ENCODE data around the gene SMIM14. TPM values are rescaled to one million over a fixed set of nuclear protein-coding genes. Genes with fewer than 3 reads are reported as not detected.

The SMIM14 gene
- total RNA-seq, 1 experiment from 2014 or later: 14.5 TPM

DNA sequence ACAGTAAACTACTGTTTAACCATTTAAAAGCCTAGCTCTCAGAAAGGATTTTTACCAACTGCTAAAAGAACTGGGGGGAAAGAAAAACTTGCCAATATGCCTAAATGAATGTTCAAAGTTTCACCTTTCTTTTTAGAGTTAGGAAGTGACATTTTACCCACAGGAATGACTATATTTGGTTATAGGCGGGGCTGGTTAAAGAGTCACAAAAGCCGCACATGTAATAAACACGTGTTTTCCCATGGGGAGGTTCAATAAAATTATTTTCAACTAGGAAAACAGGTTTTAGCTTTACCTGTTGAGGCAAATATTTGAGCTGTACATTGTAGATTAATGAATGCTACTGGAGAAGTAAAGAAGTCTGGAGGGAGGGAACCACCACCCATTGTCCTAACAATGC is 69.9 kb downstream of the SMIM14 start:
- POLR2A ChIA-PET (ENCODE audit: low non-redundant PET): no interaction called here
- TF ChIP-seq CTCF (conservative IDR thresholded peaks at IDR 0.05; ENCODE audit: low read depth, low read length) (no peak), EZH2 (IDR thresholded peaks at IDR 0.05; ENCODE audit: borderline replicate concordance, low read depth, low read length, poor library complexity, severe bottlenecking) (no peak)
- intact Hi-C loops (cut with micrococcal nuclease; ENCODE audit: unreplicated experiment): no loop called here

DNA sequence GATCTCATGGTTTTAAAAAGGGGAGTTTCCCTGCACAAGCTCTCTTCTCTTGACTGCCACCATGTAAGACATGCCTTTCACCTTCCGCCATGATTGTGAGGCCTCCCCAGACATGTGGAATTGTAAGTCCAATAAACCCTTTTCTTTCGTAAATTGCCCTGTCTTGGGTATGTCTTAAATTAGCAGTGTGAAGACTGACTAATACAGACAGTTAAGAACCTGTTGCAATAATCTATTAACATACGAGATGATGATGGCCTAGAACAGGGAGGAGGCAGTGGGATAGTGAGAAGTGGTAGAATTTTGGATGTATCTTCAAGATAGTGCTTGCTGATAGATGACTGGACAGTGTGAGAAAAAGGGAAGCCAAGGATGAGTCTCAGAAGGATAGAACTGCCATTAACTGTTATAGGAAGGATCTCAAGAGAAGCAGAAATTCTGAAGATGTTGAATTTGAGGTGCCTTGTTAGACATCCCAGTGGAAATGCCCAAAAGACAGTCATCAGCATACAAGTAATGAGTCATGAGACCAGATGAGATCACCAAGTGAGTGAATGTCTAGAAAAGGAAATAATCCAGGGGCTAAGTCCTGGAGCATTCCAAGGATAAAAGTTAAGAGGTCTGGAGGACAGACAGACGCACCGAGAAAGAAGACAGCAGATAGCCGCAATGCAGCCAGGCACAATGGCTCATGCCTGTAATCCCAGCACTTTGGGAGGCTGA is 72.6 kb downstream of the SMIM14 start:
- Histone ChIP-seq H3K4me3 (ENCODE audit: low read depth, low read length, poor library complexity, severe bottlenecking) (no peak overlapping the region), H3K36me3 (ENCODE audit: insufficient read depth, low read length, poor library complexity, severe bottlenecking) (no peaks in the 10 kb centered on the region), H3K4me1 (ENCODE audit: insufficient read depth, low read length, poor library complexity, severe bottlenecking) (no peaks in the 10 kb centered on the region), H3K27ac (ENCODE audit: low read depth, low read length, poor library complexity, severe bottlenecking) (no peak overlapping the region), H3K27me3 (replicated peaks; ENCODE audit: insufficient read depth, low read depth, low read length, poor library complexity) (no peaks in the 10 kb centered on the region), H3K9me3 (ENCODE audit: low read depth, low read length, poor library complexity, severe bottlenecking) (peaks cover 4% of the 10 kb centered on the region)
- ChIA-PET POLR2A (ENCODE audit: low non-redundant PET) (no interaction called here), CTCF (no interaction called here)
- intact Hi-C loops (cut with micrococcal nuclease; ENCODE audit: unreplicated experiment): no loop called here
- no TSS peak for BruUV-seq (replicated peaks)
- TF ChIP-seq CTCF (conservative IDR thresholded peaks at IDR 0.05; ENCODE audit: low read depth, low read length) (no peak), EZH2 (IDR thresholded peaks at IDR 0.05; ENCODE audit: borderline replicate concordance, low read depth, low read length, poor library complexity, severe bottlenecking) (no peak)
- DNase-seq (ENCODE audit: low spot score): no peak

More for the DNA sequence above, 69.9 kb downstream of the SMIM14 start:
- no TSS peak for BruUV-seq (replicated peaks)
- Histone ChIP-seq H3K27me3 (replicated peaks; ENCODE audit: insufficient read depth, low read depth, low read length, poor library complexity) (no peaks in the 10 kb centered on the region), H3K4me3 (ENCODE audit: low read depth, low read length, poor library complexity, severe bottlenecking) (no peak overlapping the region), H3K36me3 (ENCODE audit: insufficient read depth, low read length, poor library complexity, severe bottlenecking) (no peaks in the 10 kb centered on the region), H3K4me1 (ENCODE audit: insufficient read depth, low read length, poor library complexity, severe bottlenecking) (no peaks in the 10 kb centered on the region), H3K27ac (ENCODE audit: low read depth, low read length, poor library complexity, severe bottlenecking) (no peak overlapping the region), H3K9me3 (ENCODE audit: low read depth, low read length, poor library complexity, severe bottlenecking) (peaks cover 4% of the 10 kb centered on the region)
- CTCF ChIA-PET: no interaction called here
- no peak for DNase-seq (ENCODE audit: low spot score)

- TF ChIP-seq EZH2 (IDR thresholded peaks at IDR 0.05; ENCODE audit: borderline replicate concordance, low read depth, low read length, poor library complexity, severe bottlenecking) (no peak), CTCF (conservative IDR thresholded peaks at IDR 0.05; ENCODE audit: low read depth, low read length) (no peak)
- H3K27ac ChIP-seq (ENCODE audit: low read depth, low read length, poor library complexity, severe bottlenecking): no peak overlapping the region
- no peak overlapping the region for H3K4me3 ChIP-seq (ENCODE audit: low read depth, low read length, poor library complexity, severe bottlenecking)
- ChIA-PET CTCF (no interaction called here), POLR2A (ENCODE audit: low non-redundant PET) (no interaction called here)
- H3K36me3 ChIP-seq (ENCODE audit: insufficient read depth, low read length, poor library complexity, severe bottlenecking): no peaks in the 10 kb centered on the region
- peaks cover 4% of the 10 kb centered on the region for H3K9me3 ChIP-seq (ENCODE audit: low read depth, low read length, poor library complexity, severe bottlenecking)
- no peaks in the 10 kb centered on the region for H3K27me3 ChIP-seq (replicated peaks; ENCODE audit: insufficient read depth, low read depth, low read length, poor library complexity)
- BruUV-seq (replicated peaks): no TSS peak
- no peaks in the 10 kb centered on the region for H3K4me1 ChIP-seq (ENCODE audit: insufficient read depth, low read length, poor library complexity, severe bottlenecking)
- intact Hi-C loops (cut with micrococcal nuclease; ENCODE audit: unreplicated experiment): no loop called here
- DNase-seq (ENCODE audit: low spot score): no peak
These were observed 75.3 kb downstream of the SMIM14 start for GRCh38 chr4:39563346-39563847.
